K562 treated with DMSO at 1 percent for 24 hours (cell line): ENCODE data around the gene DHCR7. TPM values are rescaled to one million over a fixed set of nuclear protein-coding genes. Genes with fewer than 3 reads are reported as not detected.

Experiments used
- total RNA-seq: library from RNA; unstranded; fragments of 300-600 nt; gene quantifications from 2 replicates; pipeline ENCODE4 v1.2.3, GENCODE V29; 2022; ENCODE audit warnings: low read depth; ENCODE audit not compliant: insufficient read depth

DHCR7 gene, protein sequence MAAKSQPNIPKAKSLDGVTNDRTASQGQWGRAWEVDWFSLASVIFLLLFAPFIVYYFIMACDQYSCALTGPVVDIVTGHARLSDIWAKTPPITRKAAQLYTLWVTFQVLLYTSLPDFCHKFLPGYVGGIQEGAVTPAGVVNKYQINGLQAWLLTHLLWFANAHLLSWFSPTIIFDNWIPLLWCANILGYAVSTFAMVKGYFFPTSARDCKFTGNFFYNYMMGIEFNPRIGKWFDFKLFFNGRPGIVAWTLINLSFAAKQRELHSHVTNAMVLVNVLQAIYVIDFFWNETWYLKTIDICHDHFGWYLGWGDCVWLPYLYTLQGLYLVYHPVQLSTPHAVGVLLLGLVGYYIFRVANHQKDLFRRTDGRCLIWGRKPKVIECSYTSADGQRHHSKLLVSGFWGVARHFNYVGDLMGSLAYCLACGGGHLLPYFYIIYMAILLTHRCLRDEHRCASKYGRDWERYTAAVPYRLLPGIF
- 88.1 and 91.2 TPM in 2 replicates for total RNA-seq

DNA sequence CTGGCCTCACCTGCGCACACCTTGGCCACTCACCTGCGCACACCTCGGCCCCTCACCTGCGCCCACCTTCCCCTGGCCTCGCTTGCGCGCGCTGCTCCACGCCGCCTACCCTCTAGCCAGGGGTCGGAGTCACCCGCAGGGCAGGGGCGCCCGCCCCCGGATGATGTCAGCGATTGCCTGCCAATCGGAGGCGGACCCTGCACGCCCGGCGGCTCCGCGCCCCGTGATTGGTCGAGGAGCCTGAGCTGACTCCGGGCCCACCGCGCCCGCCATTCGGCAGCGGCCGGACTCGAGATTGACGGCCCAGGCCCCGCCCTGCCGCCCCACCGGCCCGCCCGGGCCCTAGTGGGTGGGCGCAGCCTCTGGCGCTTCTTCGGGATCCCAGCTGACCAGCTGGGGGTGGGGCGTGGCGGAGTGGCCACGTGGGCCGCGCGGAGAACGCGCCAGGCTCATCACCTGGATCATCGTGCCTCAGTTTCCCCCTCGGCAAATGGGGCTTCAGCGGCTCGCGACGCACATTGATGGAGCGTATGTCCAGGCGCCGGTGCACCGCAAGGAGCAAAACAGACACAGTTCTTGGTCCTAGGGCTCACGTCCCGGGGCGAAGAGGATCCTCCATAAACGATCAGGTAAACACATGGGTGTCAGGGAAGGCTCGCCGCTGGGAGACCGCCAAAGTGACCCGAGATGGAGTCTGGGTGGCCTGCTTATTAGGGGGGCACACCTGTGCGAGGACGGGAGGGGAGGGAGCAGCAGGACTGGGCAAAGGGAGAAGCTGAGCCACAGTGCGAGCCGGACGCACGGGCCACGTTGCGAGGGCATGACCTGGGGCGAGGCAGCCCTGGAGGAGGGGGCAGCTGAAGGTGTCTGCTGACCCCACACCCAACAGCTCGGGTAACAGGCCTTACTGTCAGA lies at the start of gene DHCR7:
Gene DHCR7 (minus strand): TSS at position 137 of the 915 bp plus-strand sequence. CDS start 3,441 bp downstream, outside the sequence.

DNA sequence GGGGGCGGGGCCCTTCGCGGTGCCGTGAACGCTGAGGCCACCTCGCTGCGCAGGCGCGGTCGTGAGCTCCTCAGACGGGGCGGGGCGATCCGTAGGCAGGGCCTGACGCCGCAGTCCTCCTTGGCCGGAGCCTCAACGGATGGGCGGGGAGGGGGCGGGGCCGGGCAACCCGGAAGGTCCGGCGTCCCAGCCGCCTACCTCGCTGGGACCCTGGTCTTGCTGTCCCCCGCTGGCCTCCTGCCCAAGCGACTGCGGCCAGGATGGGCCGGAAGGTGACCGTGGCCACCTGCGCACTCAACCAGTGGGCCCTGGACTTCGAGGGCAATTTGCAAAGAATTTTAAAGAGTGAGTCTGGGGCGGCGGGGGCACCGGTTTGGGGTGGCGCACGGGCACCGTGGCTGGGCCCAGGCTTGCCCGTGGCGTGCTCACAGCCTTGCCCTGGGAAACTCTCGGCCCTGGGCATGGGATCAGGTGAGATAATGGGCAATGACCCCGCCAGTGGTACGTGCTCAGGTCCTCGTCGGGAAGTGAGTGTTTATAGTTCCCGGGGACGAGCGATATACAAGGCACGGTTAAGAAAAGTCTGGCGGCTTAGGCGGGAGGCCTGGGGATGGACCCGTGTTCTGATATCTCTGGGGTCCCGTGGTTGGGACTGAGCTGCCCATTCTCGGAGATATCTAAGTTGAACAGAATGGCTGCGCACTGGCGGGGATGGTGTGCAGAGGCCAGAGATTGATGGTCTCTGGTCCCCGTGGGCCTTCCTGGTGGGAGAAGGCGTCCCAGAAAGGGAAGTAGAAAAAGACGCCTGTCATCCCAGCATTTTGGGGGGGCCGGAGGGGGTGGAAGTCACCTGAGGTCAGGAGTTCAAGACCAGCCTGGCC lies 5.1 kb upstream of the DHCR7 start, which contains the start of gene NADSYN1:
Gene NADSYN1 (plus strand): TSS at position 167 of the 881 bp plus-strand sequence. CDS start 94 bp downstream, at position 261.

Other genes with a start within 250 kb of the DHCR7 start
- not detected in 2 replicates for gene SHANK2, start 195.8 kb downstream of the DHCR7 start, total RNA-seq
- 63.1 and 75.3 TPM in 2 replicates for gene NADSYN1, start 4.8 kb upstream of the DHCR7 start, total RNA-seq
- not detected in 2 replicates for gene KRTAP5-7, start 78.9 kb upstream of the DHCR7 start, total RNA-seq
- not detected in 2 replicates for gene KRTAP5-8, start 89.6 kb upstream of the DHCR7 start, total RNA-seq
- gene KRTAP5-9, start 100.0 kb upstream of the DHCR7 start, total RNA-seq, result 0.28 TPM in 1 of 2 replicates, not detected in the other
- gene KRTAP5-10, start 117.2 kb upstream of the DHCR7 start, total RNA-seq, result not detected in 2 replicates
- gene KRTAP5-11, start 134.5 kb upstream of the DHCR7 start, total RNA-seq, result not detected in 2 replicates